LNCAP (cell line): ENCODE measurements around the gene FN3K.

Experiments used
- TF ChIP-seq, protein P1 (sequence below): fragments of 450-650 bp; IDR thresholded peaks from 2 replicates; pipeline ENCODE4 v1.5.1; 2017; ENCODE audit warnings: mild to moderate bottlenecking

Gene FN3K

DNA sequence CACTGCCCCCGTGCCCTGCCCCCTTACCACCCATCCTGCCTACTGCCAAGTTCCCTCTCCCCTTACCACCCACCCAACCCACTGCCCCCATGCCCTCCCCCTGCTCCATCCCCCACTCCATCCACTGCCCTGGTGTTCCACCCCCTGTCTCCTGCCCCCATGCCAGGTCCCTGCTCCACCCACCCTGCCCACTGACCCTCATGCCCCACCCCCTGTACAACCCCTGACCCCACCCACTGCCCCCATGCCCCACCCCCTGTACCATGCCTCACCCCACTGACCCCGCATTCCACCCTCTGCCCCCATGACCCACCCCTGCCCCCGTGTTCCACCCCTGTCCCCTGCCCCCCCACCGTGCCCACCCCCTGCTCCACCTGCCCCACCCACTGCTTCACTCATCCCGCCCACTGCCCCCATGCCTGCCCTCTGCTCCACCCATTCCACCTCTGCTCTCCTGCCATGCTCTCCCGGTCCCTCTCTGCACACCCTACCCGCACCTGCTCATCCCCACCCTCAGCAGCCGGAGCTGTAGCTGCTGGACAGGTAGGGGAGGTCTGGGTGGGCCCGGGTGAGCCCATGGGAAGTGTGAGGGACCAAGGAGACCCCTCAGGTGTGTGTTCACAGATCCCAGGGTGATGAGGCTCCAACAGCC is 26.3 kb upstream of the FN3K start:
- TF ChIP-seq, protein P1, sequence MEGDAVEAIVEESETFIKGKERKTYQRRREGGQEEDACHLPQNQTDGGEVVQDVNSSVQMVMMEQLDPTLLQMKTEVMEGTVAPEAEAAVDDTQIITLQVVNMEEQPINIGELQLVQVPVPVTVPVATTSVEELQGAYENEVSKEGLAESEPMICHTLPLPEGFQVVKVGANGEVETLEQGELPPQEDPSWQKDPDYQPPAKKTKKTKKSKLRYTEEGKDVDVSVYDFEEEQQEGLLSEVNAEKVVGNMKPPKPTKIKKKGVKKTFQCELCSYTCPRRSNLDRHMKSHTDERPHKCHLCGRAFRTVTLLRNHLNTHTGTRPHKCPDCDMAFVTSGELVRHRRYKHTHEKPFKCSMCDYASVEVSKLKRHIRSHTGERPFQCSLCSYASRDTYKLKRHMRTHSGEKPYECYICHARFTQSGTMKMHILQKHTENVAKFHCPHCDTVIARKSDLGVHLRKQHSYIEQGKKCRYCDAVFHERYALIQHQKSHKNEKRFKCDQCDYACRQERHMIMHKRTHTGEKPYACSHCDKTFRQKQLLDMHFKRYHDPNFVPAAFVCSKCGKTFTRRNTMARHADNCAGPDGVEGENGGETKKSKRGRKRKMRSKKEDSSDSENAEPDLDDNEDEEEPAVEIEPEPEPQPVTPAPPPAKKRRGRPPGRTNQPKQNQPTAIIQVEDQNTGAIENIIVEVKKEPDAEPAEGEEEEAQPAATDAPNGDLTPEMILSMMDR = no peak

DNA sequence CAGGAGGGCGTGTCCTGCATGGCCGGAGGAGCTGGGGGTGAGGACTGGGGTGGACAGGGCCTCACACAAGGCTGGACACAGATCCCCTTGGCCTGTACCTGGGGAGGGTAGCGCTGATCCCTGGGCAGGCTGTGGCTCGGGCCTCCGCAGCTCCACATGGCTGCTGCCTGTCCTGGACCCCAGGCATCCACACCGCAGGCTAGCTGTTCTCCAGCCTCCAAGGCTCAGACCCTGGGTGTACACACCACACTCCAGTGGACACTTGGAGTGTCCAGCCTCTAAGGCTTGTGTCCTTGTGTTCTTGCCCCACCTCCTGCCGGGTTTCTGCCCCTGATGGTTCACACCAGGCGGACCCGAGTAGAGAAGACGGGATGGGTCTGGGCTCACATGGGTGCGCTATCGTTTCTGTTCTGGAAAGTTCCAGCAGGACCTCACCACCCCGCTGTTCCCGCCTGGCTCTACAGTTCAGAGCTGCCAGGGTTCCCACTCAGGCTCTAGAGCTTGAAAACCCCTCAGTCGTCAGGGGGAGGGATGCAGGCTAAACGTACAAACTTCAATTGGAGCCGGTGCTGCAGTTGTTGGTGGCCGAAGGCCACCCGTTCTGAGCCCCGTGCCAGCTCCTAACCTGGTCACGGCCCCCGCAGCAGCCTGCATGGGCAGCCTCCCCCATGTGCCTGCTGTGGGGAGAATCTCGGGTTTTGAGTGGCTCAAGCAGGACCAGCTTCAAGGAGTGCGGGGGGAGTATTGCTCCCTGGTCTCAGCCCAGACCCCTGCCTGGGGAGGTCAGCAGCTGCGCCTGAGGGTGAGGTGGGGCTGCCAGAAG is 25.5 kb upstream of the FN3K start:
- TF ChIP-seq, protein P1 = no peak

DNA sequence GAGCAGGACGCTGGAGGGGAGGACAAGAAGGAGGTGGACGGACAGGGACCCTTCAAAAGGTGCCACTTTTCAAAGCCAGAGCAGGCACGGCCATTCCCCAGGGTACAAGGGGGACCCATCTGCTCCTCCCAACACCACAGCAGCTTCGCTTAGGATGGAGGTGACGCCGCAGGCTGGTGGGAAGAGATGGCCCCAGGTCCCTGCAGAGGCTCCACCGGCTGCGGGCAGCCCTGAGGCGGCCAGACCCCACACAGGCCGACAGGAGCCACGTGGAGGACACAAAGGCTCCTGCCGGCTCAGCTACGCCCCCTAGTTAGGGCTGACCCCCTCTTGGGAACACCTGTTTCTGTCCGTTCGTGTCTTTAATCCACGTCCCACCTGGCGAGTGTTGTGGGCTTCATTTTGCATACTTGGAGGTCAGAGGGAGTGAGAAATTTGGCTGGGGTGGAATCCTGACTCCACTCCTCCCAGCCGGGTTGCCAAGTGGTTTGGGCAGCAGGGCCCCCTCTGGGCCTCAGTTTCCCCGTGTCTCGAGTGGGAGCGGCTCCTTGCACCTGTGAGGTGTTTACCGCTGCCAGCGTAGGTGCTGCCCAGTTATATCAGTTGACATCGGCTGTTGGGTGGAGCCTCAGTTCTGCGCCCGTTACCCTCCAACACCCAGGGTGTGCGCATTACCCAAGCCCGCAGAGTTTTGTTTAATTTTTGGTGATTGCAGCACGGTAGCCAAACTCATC is 24.7 kb upstream of the FN3K start:
- TF ChIP-seq, protein P1 = no peak

DNA sequence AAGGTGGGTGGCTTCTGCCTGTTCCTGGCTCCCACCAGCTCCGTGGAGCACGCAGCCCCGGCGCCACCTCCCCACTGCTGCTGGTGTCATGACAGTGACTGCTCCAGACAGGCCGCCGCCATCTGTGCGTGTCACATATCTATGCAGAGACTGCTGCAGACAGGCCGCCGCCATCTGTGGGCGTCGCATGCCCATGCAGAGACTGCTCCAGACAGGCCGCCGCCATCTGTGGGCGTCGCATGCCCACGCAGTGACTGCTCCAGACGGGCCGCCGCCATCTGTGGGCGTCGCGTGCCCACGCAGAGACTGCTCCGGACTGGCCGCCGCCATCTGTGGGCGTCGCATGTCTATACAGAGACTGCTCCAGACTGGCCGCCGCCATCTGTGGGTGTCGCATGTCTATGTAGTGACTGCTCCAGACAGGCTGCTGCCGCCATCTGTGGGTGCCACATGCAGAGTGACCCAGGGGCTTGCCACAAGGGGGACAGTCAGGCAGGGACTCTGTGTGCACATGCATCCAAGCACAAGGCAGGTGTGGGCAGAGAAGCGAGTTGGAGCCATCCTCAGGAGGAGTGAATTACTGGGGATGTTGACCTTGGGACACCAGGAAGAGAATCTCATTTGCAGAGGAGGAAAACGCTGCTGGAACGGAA is 22.2 kb upstream of the FN3K start:
- TF ChIP-seq, protein P1 = no peak

DNA sequence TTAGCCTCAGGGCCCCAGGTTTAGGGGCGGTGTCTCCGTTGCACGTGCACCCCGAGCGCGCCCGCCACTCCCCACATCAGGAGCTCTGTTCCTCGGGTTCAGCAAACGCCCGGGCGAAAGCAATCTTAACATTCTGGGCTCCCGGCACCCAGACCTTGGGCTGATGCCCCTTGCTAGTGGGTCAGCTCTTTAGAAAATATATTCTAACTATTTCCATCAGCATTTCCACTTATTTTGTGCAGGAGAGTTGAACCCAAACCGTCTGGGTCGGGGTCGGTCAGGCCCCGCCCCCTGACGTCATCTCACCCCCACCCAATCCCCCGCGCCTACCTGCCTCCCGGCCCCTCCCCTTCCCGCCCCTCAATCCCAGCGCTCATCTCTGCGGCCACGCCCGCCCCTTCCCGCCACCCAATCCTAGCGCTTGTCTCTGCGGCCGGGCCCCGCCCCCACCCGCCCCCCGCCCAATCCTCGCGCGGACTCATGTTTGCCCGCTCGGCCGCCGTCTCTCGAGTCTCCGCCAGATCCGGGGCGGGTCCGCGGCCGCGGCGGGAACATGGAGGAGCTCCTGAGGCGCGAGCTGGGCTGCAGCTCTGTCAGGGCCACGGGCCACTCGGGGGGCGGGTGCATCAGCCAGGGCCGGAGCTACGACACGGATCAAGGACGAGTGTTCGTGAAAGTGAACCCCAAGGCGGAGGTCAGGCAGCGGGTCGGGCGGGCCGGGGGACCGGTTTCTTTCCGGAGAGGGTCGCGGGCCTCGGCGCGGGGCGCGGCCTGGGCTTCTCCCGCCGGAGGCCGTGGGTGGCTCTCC is 19.0 kb upstream of the FN3K start, which contains the start of gene FN3KRP:
Gene FN3KRP, plus strand, starts transcription at position 504 of the 808 bp plus-strand sequence. Its CDS starts 50 bp downstream, at position 554.
- TF ChIP-seq, protein P1 = no peak

DNA sequence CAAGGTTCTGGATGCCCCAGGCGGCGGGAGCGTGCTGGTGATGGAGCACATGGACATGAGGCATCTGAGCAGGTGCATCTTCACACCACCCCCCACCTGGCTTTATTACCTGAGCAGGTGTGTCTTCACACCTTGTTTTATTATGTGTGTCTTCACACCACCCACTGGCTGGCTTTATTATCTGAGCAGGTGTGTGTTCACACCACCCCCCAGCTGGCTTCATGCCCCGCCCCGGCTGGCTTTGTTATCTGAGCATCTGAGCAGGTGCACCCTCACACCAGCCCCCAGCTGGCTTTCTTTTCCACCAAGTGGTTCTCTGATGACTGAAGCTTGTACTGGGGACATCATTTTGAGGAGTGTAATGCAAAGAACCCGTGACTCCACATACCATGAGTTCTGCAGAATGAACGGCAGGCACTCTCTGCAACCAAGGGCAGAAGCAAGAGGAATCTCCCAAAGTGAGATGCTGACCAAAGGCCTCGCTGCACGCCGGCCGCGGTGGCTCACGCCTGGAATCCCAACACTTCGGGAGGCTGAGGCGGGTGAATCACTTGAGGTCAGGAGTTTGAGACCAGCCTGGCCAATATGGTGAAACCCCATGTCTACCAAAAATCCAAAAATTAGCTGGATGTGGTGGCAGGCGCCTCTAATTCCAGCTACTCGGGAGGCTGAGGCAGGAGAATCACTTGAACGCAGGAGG is 16.3 kb upstream of the FN3K start:
- TF ChIP-seq, protein P1 = no peak
